Pancreas (tissue), 10 donors: Measurements from ENCODE around the gene ERCC6L. TPM values are rescaled to one million over a fixed set of nuclear protein-coding genes. Genes with fewer than 3 reads are reported as not detected.

Experiments used
- ATAC-seq, 4 donors: fragments of 200-7000 bp; cut with Tn5 transposase; one replicate each; pipeline versions ENCODE4 v1.8.0 to v1.9.1; 2020; ENCODE audit warnings: mild to moderate bottlenecking in 4 of 4, moderate library complexity in 4 of 4
- DNase-seq, 6 donors: peaks; one replicate each; pipeline ENCODE4 v3.0.0-alpha.2; 2020
- FAIRE-seq: peaks from 2 replicates; lab custom pipeline; 2012; peaks lifted over from hg19 to GRCh38; lab: Jason Lieb, UNC
- H3K27ac ChIP-seq, 4 donors: fragments of 200-600 bp; sonication (generic); 1 replicate in 3 of 4; 2 replicates in 1 of 4; pipeline versions ENCODE4 v1.5.0 to v1.8.0; 2020
- H3K27me3 ChIP-seq, 4 donors: fragments of 200-600 bp; one replicate each; pipeline ENCODE4 v1.8.0; 2021
- H3K36me3 ChIP-seq, 3 donors: fragments of 200-600 bp; sonication (generic) in 1 of 3; one replicate each; pipeline versions ENCODE4 v1.5.0 to v1.8.0; 2020 to 2021
- H3K4me1 ChIP-seq, 3 donors: fragments of 200-600 bp; one replicate each; pipeline ENCODE4 v1.8.0; 2021
- H3K4me3 ChIP-seq, 4 donors: fragments of 200-600 bp; sonication (generic) in 2 of 4; one replicate each; pipeline versions ENCODE4 v1.5.0 to v1.8.0; 2020 to 2021
- H3K9me3 ChIP-seq, 4 donors: fragments of 200-600 bp; one replicate each; pipeline ENCODE4 v1.8.0; 2021
- CTCF ChIP-seq, 4 donors: fragments of 200-600 bp; sonication (generic) in 3 of 4; IDR thresholded peaks; one replicate each; pipeline versions ENCODE4 v1.5.0 to v1.8.0; 2021; ENCODE audit warnings: antibody characterized with exemption in 4 of 4
- WGBS, 2 donors: extraction: QIAGEN DNeasy Blood & Tissue Kit; methylation state at CpG; one replicate each; pipeline ENCODE4 v1.1.7; 2013; 5-methylcytosine and 5-hydroxymethylcytosine counted together
- intact Hi-C, 3 donors: fragments of 100-400 bp; cut with DNase I; formaldehyde crosslinking; loops; one replicate each; pipeline versions ENCODE4 v1.11.1 to v1.14.2; 2022
- polyA plus RNA-seq, 2 donors: library from polyadenylated mRNA; stranded (reverse); fragments of 200-250 nt; gene quantifications; one replicate each; pipeline ENCODE4 v1.2.3, GENCODE V29; 2013
- total RNA-seq, 6 donors: library from RNA; stranded (reverse); fragmentation: NEBNext Ultra II Directional in 4 of 6; extraction: Animal tissue kit (Norgen Biotek cat#: 25700) in 4 of 6; gene quantifications; one replicate each; pipeline versions ENCODE4 v1.2.1 to v1.2.4, GENCODE V29; 2021 to 2023
- donor health status: healthy with polysubstance abuse.
- donor health status: DM: no; HTN: no; CAD: no; lungs with moderate emphysema.
- donor health status: DM: no; HTN: no; CAD: no.
- donor health status: control.
- donor health status: control.
- donor health status: Bipolar disorder and iron deficiency.
- donor health status: DM: yes; HTN: yes; CAD: no.
- donor health status: DM: no; HTN: no; CAD: no.
- donor health status: DM: no; HTN: no; CAD: no.
- donor health status: DM: yes; HTN: yes; CAD: no.

Gene ERCC6L
- total and polyA plus RNA-seq, 8 donors = 0.04 to 0.13 (median 0.09) TPM; not detected in 3

- Histone ChIP-seq H3K4me1 (no peaks in the 10 kb centered on the region), H3K4me3 (peak overlapping the region in 1 of 4 donors; percentile 8), H3K36me3 (no peaks in the 10 kb centered on the region), H3K27ac (no peak overlapping the region), H3K9me3 (no peaks in the 10 kb centered on the region), H3K27me3 (no peaks in the 10 kb centered on the region)
- 10 to 23% methylated on average over 24 of the region's 24 CpGs for WGBS, 2 donors
- intact Hi-C loops = no loop called here
- TF ChIP-seq CTCF (IDR thresholded peaks at IDR 0.05) = no peak
- DNase-seq (peak in 5 of 6 donors; percentile 26 to 80 (median 39)), ATAC-seq (peak; percentile 63 to 85 (median 78)), FAIRE-seq (no peak)
Observed at GRCh38 chrX:72255445-72255844, 16.6 kb upstream of the ERCC6L start.

- intact Hi-C loops = no loop called here
- DNase-seq (no peak), FAIRE-seq (no peak), ATAC-seq (peak in 1 of 4 donors; percentile 19)
- Histone ChIP-seq H3K4me3 (no peak overlapping the region), H3K4me1 (no peaks in the 10 kb centered on the region), H3K27ac (no peak overlapping the region), H3K36me3 (no peaks in the 10 kb centered on the region), H3K9me3 (no peaks in the 10 kb centered on the region), H3K27me3 (no peaks in the 10 kb centered on the region)
- TF ChIP-seq CTCF (IDR thresholded peaks at IDR 0.05) = no peak
- WGBS, 2 donors = 33 to 37% methylated on average over 17 of the region's 17 CpGs
Observed at GRCh38 chrX:72254816-72255215, 16.0 kb upstream of the ERCC6L start.

GRCh38 chrX:72253686-72254085, 14.9 kb upstream of the ERCC6L start:
- TF ChIP-seq CTCF (IDR thresholded peaks at IDR 0.05) = no peak
- no peak for ATAC-seq
- Histone ChIP-seq H3K4me3 (no peak overlapping the region), H3K4me1 (no peaks in the 10 kb centered on the region), H3K27ac (no peak overlapping the region), H3K9me3 (no peaks in the 10 kb centered on the region), H3K36me3 (no peaks in the 10 kb centered on the region), H3K27me3 (no peaks in the 10 kb centered on the region)
- FAIRE-seq = peak; percentile 37
- DNase-seq = no peak
- intact Hi-C loops = no loop called here

GRCh38 chrX:72247206-72247942, 8.5 kb upstream of the ERCC6L start:
- TF ChIP-seq CTCF (IDR thresholded peaks at IDR 0.05) = no peak
- H3K27ac ChIP-seq = no peak overlapping the region
- intact Hi-C loops = loop anchor here in 1 of 3 donors (10.0 kb wide), 1 partner anchor 297 kb away; no protein-coding TSS in a partner anchor
- WGBS, 2 donors = 35 to 49% methylated on average over 2 of the region's 2 CpGs
- FAIRE-seq (no peak), DNase-seq (peak in 4 of 6 donors; percentile 44 to 49 (median 46)), ATAC-seq (peak; percentile 67 to 73 (median 69))
- H3K36me3 ChIP-seq = no peaks in the 10 kb centered on the region
- H3K4me3 ChIP-seq = no peak overlapping the region
- H3K9me3 ChIP-seq = no peaks in the 10 kb centered on the region
- no peaks in the 10 kb centered on the region for H3K27me3 ChIP-seq
- peaks cover 0 to 4% (median 0%) of the 10 kb centered on the region in 3 donors for H3K4me1 ChIP-seq
